HG02763 (cell line): ENCODE results near the gene MAP3K3.
A peak's percentile ranks its signal among the peaks of the same experiment; 100 is the strongest.
"Not testable (repeated sequence)": the region's sequence is repeated elsewhere in the genome, so short reads cannot be mapped to it uniquely, and the experiment has no call there.

Experiments
- ATAC-seq: cut with Tn5 transposase; IDR thresholded peaks from one replicate; pipeline ENCODE4 v1.9.1; 2021; ENCODE audit warnings: mild to moderate bottlenecking, moderate library complexity; ENCODE audit not compliant: unreplicated experiment

MAP3K3 gene

GRCh38 chr17:63703556-63704258 is 81.5 kb downstream of the MAP3K3 start:
- ATAC-seq: no peak

- no peak for ATAC-seq
Measured at GRCh38 chr17:63704259-63704576, 82.0 kb downstream of the MAP3K3 start.

- no peak for ATAC-seq
Measured at GRCh38 chr17:63704836-63705235, 82.6 kb downstream of the MAP3K3 start.

DNA sequence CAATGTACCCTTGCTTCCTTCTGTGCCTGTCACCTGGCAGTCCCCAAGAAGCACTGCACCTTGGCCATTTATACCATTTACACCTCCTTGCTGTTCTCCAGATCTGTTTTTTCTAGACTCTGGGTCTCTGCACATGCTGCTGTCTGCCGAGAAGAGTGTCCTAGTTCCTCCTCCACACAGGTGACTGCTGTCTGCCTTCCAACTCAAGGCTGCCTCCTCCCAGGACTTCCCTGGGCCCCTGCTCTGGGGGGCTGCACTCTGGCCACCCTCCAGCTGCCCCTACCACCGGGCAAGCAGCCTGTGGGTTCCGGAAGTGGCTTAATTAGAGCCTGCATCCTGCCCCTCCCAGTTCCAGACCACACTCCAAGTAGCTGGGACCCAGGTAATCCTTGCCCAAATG is 83.4 kb downstream of the MAP3K3 start:
- ATAC-seq: no peak

DNA sequence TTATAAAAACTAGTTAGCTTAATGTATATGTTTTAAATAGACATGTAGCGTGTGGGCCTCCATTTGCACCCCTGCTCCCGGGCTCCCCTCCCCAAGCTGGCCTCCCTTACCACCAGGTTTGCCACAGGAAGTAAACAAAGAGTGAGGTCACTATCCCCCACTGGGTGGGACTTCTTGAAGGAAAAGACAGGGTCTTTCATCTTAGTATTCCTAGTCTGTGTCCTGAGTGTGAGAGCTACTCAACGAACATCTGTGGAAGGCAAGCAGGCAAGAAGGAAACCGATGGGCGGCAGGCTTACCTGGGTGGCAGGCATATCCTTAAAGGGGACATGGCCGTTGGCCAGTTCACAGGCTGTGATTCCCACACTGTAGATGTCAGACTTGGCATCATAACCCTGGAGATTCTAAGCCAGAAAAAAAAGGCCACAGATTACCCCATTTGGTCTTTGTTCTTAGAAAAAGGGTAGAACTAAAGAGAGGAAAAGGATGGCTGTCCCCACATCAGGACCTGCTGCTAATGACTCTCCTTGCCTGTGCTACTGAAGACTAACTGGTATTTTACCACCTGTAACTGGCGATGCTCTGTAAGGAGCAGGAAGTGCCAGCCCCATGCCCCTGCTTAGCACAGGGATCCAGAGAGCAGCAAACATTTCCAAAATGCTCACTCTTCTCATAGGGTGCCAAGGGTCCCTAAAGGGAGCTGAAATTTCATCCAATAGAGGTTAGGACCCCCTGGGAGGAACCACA is 84.3 kb downstream of the MAP3K3 start:
- no peak for ATAC-seq

DNA sequence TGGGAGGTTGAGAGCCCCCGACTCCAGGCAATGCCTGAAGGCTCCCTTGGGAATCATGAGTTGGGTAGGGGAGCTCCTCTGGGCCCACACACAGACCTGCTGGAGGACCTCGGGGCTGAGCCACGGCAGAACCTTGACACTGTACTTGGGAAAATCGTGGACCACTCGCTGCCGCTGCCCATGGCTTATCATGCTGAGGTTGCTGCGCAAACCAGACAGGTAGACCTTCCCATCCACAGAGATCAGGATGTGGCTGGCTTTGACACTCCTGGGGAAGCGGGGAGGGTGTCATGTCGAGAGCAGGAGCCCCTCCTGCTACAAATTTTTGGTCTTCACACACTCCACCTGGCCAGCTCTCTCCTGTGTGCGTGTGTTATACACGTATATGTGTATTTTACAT is 84.9 kb downstream of the MAP3K3 start:
- ATAC-seq: no peak

GRCh38 chr17:63709110-63709509 is 86.9 kb downstream of the MAP3K3 start:
- ATAC-seq: no peak

DNA sequence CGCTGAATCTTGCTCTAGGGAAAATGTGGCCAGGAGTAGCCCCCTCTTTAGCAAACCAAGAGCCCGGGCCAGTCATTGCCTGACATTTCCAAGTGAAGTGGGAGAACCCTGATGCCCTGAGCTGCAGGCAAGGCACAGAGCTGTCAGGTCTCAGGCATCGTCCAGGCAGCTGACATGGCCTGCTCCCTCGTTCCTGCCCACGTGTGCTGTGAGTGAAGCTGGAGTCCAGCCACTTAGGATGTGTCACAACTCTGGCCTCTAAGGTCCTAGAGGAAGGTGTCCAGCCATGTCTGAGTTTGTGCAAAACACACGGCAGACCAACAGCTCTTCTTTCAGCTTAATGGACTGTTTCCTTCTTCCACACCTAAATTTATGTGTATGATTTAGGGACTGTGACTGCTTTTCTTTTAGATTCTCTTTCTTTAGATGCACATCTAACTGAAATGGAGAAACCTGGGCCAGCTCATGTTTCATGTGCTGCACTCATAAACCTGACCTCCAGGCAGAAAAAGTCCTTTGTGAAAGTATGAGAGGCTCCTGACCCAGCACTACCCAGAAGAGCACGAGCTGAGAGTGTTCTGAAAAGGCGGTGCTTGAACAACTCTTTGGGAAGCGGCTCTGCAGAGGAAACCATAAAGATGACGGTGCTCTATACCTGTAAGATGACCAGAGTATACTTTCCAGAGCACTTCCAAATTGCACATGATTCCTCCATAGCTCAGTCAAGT is 92.5 kb downstream of the MAP3K3 start:
- ATAC-seq: no peak

DNA sequence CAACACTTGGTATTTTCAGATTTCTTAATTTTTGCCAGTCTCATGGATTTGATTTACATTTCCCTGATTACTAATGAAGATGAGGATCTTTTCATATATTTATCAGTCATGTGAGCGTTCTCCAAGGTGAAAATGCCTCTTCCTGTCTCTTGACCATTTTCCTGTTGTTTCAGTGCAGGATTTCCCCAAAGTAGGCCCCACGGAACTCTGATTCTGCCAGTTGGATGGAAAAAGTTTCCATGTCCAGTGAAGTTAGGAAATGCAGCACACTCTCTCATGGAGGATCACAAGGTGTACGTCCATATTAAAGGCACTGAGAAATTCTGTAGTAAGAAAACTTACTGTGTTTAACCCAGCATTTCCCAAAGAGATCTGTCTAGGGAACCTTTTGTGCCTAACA is 94.2 kb downstream of the MAP3K3 start:
- ATAC-seq: no peak

DNA sequence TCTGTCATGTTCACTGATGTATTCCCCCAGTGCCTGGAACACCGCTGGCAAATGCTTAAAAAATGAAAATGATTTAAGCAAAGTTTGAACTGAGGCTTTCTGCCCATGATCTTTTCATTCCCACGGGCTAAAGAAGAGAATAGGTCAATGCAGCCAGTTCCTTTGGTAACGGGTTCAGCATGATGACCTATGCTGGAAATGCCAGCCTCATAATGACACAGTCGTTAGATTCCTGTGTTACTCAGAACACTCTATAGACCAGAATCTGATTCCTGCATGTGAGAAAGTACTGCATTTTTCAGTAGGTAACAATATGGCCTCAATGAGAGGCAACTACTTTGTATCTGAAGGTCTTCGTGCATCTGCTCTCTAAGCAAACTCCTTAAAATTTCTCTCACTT is 96.8 kb downstream of the MAP3K3 start:
- no peak for ATAC-seq

- not testable (repeated sequence) for ATAC-seq
Measured at GRCh38 chr17:63720194-63720593, 98.0 kb downstream of the MAP3K3 start.

DNA sequence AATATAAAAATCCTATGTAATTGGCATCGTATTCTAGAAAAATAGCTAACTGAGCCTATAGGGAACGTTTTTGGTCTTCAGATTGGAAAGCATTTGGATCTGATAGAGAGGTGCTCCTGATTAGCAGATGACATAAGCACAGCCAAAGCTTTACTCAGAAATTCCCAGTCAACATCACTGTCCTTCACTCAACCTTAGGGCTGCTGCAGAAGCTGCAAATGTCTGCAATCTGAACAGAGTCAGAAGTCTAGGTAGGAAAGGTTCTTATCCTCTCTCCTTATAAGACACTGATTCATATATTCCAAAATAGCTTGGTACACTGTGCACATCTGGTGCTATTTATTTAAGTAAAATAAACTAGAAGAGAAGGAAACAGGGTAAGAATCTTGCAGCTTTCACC is 100.2 kb downstream of the MAP3K3 start:
- no peak for ATAC-seq

DNA sequence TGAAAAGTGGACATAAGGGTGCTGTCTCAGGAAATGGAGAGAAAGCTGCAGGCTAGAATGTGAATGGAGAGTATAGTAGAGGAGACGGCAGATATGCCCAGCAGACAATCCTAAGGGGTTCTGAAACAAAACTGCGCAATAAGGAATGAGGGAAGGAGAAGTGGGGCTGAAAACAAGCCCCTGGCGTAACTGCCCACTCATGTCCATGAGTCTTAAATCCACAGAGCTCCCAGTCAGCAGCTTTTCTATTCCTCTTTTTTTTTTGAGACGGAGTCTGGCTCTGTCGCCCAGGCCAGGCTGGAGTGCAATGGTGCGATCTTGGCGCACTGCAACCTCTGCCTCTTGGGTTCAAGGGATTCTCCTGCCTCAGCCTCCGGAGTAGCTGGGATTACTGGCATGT is 113.5 kb downstream of the MAP3K3 start:
- no peak for ATAC-seq

DNA sequence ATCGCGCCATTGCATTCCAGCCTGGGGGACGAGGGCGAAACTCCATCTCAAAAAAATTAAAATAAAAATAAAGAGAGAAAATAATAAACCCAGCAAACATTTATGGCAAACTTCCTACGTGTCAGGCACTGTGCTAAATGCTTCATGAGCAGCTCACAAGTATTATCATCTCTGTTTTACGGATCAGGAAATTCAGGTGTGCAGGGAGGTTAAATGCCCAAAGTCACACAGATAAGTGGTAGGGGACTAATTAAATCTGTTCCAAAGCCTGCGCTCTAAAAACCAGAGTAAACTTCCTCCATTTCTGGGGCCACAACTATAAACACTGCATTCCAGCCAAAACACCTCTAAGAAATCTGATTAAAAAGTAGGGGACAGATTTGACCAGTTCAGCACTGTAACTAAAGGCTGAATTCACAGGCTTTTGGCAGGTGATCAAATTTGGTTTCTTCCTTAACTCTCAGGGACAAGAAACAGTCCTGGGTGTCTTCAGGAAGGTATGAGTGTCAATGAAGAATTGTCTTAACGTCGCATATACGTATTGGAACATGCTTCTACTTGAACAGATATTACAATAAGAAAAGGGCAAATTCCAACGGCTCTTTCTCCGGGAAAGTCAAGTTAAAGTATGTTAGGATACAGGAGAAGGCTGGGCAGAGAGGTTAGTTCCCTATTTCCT is 118.4 kb downstream of the MAP3K3 start:
- no peak for ATAC-seq

DNA sequence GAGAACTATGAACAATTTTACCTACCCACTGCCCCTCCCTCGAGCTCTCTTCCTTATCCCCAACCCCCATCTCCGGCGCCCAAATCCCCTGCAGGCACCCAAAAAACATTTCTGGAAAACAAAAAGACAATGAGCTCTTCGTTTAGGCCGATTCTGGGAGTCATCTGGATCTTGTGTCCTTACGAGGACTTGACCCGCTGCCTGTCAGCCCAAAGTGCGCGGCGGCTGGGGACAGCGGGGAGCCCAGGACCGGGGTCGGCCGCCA is 118.9 kb downstream of the MAP3K3 start:
- no peak for ATAC-seq

DNA sequence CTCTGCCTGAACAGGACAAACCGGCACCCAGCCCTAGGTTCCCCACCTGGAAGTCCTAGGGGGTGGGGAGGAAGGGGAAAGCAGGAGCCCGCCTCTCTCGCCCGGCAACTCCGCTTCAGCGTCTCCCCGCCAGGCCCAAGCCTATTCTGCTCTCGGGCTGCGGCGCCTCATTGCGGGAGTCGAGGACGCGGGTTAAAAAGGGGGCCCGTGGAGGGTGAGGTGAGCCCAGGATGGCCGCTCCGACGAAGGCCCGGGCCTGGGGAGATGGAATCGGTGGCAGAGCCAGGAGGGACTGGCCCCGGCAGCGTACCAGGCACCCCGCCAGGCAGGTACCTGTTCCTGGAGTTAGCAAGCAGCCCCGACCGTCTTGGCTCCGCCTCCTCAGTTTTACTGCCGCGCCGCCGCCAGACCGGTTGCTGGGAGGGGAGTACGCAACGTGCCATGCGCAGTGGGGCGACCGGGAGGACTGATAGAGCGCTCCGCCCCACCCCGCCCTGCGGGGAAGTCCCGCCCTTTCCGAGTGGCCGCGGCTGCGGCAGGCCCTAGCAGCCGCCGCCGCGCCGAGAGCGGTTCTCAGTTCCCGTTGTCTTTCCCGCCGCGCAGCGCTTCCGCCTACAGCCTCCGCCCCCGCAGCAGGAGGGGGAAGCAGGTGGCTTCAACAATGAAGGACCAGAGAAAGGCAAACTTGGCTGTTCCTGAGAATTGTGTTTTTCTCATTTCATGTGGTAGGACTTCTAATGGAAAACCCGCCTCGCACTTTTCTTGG is 119.4 kb downstream of the MAP3K3 start, which contains the start of gene STRADA:
TSS of gene STRADA (minus strand) at position 392 of the 766 bp plus-strand sequence. CDS start 13,430 bp downstream, outside the sequence.
- peak; percentile 88 for ATAC-seq
